C4-2B (cell line): ENCODE results near the gene CLPX.
"Not testable (repeated sequence)": the region's sequence is repeated elsewhere in the genome, so short reads cannot be mapped to it uniquely, and the experiment has no call there.

Source experiments
- CTCF ChIP-seq: fragments of 450-650 bp; conservative IDR thresholded peaks from 2 replicates; pipeline ENCODE4 v1.5.1; 2017; ENCODE audit warnings: mild to moderate bottlenecking
- ZFX ChIP-seq: fragments of 450-650 bp; IDR thresholded peaks from 2 replicates; pipeline ENCODE4 v1.6.1; 2017

- TF ChIP-seq CTCF, ZFX: not testable (repeated sequence)
Measured at GRCh38 chr15:65138631-65139030, 46.5 kb downstream of the CLPX start.
